NCI-H510A treated with DMSO at 0.1 percent for 48 hours (cell line): ENCODE measurements around the gene CDC73.
A peak's percentile ranks its signal among the peaks of the same experiment; 100 is the strongest.

Experiments
- DNase-seq: peaks from one replicate; lab custom pipeline; 2025; lab: John Stamatoyannopoulos, UW

The CDC73 gene

DNA sequence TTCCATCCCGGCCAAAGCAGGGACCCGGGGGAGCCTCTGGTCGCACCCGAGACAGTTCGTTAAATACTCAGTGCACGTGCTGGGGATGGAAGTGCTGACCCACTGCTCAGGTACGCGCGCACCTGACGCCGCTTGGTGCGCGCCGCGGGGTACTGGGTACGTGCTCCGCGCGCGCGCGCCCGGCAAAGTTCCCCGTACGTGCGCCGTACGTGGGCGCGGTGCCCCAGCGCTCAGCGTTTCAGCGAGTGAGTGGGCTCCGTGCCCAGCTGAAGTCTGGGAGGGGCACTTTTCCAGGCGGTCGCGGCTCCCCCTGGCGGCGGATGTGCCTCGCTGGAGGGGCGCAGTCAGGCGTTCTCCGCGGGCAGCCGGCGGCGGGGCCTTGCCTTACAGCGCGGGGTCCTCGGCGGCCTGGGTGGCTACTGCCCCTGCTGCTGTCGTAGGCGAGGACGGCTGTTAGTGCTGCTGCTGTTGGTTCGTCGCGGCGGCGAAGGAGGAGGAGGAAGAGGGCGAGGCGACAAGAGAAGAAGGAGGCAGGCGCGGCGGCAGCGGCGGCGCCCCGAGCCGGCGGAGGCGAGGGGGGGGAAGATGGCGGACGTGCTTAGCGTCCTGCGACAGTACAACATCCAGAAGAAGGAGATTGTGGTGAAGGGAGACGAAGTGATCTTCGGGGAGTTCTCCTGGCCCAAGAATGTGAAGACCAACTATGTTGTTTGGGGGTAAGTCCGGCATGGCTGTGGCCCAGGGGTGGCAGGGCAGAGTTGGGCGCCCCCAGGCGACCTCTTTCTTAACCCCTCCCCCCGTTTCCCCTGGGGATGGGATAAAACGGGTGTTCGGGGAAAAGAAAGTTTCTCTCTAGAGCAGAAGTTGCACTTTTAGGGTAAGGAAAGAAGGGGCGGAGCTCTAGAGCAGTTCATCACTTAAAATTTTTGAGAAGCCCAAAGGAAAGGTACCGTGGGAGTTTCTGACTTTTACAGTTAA lies at the start of gene CDC73:
TSS of gene CDC73 (plus strand) at position 416 of the 978 bp plus-strand sequence. CDS start at position 586, 170 bp downstream.
- peak; percentile 94 for DNase-seq

DNA sequence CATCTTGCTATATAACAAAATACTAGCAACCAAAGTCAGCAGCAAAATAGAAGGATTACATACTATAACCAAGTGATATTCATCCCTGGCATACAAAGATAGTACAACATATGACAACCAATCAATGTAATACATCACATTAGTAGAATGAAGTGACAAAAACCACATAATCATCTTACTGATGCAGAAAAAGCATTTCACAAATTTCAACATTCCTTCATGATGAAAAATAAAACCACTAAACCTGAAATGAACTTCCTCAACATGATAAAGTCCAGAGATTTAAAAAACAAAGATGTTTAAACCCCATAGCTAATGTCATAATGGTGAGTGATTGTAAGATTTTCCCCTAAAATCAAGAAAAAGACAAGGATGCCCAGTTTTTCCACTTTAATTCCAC lies 43.8 kb upstream of the CDC73 start:
- DNase-seq, result no peak

- DNase-seq, result no peak
Observed at GRCh38 chr1:193079187-193079586, 42.6 kb upstream of the CDC73 start.

- no peak for DNase-seq
Observed at GRCh38 chr1:193083365-193084088, 38.3 kb upstream of the CDC73 start.

DNA sequence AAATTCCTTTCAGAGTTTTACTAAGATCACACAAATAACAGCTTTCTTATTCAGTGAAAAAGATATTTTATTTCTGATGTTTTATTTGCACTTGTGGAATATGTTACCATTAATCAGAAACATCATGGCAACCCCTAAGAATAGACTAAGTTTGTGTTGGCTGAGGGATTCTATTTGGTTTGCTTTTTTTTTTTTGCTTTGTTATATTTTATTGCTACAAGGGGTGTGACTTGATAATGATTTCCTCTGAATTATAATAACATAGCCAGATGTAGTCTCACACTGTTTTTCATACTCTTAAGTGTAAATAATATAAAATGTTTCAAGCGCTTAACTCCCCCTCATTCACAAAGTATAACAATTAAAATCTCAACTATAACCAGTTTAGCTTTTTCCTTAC lies 36.6 kb upstream of the CDC73 start:
- DNase-seq, result no peak

- no peak for DNase-seq
Observed at GRCh38 chr1:193086342-193086741, 35.5 kb upstream of the CDC73 start.

GRCh38 chr1:193087893-193088292 lies 33.9 kb upstream of the CDC73 start:
- no peak for DNase-seq

- DNase-seq, result no peak
Observed at GRCh38 chr1:193090865-193091264, 31.0 kb upstream of the CDC73 start.

DNA sequence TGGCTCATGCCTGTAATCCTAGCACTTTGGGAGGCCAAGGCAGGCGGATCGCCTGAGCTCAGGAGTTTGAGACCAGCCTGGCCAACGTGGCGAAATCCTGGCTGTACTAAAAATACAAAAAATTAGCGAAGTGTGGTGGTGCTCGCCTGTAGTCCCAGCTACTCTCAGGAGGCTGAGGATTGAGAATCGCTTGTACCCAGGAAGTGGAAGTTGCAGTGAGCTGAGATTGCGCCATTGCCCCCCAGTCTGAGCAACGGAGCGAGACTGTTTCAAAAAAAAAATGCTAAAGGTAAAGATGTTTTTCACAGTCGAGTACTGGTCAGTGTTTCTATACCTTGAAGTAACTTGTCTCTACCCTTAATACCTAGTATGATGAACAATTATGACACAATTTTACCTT lies 27.7 kb upstream of the CDC73 start:
- DNase-seq, result no peak

- no peak for DNase-seq
Observed at GRCh38 chr1:193102662-193103061, 19.2 kb upstream of the CDC73 start.

- no peak for DNase-seq
Observed at GRCh38 chr1:193103759-193104501, 17.9 kb upstream of the CDC73 start.

DNA sequence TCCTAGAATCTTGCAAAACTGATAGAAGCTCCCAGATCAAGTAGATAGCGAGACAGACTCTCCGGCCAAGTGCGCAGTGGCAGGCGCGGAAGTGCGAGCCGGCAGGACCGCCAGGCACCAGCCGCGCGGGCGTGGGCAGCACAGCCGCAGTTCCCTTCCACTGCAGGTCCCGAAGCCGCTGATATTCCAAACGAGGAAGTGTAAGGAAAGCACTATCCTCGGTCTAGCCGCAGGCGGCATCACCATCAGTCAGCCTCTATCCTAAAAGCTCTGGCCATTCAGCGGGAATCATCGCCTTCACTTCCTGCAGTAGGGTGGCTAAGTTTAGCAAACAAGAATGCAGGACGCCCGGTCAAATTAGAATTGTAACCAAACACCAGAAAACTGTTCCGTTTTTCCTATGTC lies 17.3 kb upstream of the CDC73 start:
- peak; percentile 74 for DNase-seq

DNA sequence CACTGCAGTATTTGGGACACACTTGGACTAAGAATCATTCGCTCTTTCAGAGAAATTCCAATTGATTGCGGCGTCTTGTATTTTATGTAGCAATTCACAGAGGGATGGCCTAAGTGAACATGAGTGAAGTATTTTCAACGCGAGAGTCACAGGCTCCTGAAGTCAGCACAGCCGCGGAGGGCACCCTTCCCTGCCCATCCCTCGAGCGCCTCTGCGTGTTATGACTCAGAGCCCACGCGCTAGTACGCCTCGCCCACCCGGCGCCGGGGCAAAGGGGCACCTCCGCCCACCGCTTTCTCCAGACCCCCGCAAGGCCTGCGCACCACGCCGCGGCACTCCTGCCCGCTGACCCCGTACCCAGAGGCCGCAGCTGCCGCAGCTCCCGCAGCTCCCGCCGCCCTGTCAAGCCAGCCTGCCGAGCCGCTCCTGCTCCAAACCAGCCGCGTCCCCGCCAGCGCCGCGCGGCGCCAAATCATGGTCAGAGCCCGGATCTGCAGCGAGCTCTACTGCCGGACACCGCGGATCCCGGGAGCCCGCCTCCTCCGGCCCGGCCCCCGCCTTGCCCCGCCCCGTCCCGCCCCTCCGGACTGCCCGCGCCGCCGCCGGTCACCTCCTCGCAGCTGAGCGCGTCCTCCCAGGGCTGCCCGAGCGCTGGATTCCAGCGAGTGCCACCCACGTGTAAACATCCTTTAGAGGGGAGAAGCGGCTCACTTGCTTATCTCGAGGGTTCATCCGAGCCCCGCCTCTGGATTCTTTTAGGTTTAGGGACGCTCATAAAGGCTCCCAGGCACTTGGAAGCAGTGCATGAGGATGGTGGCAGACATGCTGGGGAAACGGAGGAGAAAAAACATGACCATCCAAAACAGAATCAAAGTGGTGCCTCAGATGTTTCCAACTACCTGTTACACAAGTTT lies 16.7 kb upstream of the CDC73 start, which contains the start of gene GLRX2:
TSS of gene GLRX2 (minus strand) at position 508 of the 914 bp plus-strand sequence. CDS start at position 476, 32 bp downstream.
- peak; percentile 74 for DNase-seq

GRCh38 chr1:193105821-193106177 lies 16.0 kb upstream of the CDC73 start:
- DNase-seq, result no peak

- no peak for DNase-seq
Observed at GRCh38 chr1:193108471-193108870, 13.4 kb upstream of the CDC73 start.

DNA sequence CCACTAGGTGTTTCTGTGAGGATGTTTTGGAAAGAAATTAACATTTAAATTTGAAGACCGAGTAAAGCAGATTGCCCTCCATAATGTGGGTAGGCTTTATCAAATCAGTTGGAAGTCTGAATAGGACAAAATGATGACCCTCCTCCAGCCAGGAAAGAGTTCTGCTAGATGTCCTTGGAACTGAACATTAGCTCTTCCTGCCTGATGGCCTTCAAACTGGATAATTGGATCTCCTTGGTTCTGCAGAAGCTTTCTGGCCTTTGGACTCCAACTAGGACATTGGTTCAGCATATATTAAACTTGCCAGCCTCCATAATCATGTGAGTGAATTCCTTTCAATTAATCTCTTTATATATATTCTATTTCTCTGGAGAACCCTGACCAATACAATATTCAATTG lies 12.2 kb upstream of the CDC73 start:
- DNase-seq, result no peak

- DNase-seq, result no peak
Observed at GRCh38 chr1:193110246-193110645, 11.6 kb upstream of the CDC73 start.

DNA sequence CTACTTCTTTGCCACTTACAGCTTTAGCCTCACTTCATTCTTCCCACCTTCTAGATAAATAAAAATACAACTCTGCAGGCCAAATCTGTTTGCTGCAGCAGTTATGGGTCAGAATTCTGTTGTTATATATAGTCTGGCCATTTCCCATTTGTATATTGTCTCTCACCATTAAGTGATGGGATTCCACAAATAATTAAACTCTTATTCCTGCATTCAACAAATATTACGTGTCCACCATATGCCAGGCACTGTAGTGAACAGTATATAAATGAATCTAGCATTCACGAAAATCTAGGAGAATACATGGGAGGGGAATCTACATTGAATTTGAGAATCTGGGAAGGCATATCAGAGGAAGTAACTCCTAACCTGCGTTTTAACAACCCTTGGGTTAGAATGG lies 11.0 kb upstream of the CDC73 start:
- DNase-seq, result no peak

DNA sequence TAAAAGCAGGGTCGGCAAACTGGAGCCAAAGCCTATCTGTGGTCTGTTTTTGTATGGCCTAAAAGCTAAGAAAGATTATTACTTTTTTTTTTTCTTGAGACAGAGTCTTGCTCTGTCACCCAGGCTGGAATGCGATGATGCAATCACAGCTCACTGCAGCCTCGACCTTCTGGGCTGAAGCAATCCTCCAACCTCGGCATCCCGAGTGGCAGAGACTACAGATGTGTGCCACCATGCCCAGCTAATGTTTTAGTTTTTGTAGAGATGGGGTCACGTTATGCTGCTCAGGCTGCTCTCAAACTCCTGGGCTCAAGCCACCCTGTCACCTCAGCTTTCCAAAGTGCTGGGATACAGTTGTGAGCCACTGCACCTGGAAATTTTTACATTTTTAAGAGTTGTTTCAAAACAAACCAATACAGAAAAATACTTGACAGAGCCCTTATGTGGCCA lies 10.2 kb upstream of the CDC73 start:
- no peak for DNase-seq

- no peak for DNase-seq
Observed at GRCh38 chr1:193113258-193113991, 8.4 kb upstream of the CDC73 start.

- DNase-seq, result no peak
Observed at GRCh38 chr1:193113992-193114332, 7.9 kb upstream of the CDC73 start.
